NB4 (cell line): ENCODE results near the gene XPO5.

Source experiments
- POLR2A ChIP-seq: IDR thresholded peaks from 2 replicates; pipeline ENCODE4 v1.6.1; 2011; ENCODE audit warnings: mild to moderate bottlenecking; ENCODE audit not compliant: insufficient read length; ENCODE audit errors: extremely low read depth
- TF ChIP-seq, protein P1 (sequence below): IDR thresholded peaks from one replicate; pipeline ENCODE4 v1.5.1; 2012; ENCODE audit warnings: low read depth, low read length

DNA sequence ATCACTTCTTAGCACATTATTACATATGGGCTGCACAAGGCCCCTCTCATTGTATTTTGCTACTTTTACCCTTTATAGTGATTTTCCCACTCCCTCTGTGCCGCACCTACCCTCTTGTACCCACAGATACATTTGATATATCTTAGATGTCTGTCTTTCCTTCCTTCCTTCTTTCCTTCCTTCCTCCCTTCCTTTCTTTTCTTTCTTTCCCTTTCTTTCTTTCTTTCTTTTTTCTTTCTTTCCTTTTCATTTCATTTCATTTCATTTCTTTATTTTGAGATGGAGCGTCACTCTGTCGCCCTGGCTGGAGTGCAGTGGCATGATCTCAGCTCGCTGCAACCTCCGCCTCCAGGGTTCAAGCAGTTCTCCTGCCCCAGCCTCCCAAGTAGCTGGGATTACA lies 12.4 kb upstream of the XPO5 start:
- TF ChIP-seq, protein P1, sequence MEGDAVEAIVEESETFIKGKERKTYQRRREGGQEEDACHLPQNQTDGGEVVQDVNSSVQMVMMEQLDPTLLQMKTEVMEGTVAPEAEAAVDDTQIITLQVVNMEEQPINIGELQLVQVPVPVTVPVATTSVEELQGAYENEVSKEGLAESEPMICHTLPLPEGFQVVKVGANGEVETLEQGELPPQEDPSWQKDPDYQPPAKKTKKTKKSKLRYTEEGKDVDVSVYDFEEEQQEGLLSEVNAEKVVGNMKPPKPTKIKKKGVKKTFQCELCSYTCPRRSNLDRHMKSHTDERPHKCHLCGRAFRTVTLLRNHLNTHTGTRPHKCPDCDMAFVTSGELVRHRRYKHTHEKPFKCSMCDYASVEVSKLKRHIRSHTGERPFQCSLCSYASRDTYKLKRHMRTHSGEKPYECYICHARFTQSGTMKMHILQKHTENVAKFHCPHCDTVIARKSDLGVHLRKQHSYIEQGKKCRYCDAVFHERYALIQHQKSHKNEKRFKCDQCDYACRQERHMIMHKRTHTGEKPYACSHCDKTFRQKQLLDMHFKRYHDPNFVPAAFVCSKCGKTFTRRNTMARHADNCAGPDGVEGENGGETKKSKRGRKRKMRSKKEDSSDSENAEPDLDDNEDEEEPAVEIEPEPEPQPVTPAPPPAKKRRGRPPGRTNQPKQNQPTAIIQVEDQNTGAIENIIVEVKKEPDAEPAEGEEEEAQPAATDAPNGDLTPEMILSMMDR = no peak
- no peak for TF ChIP-seq POLR2A
